ENCODE measurements around the gene INTS15.

The INTS15 gene

DNA sequence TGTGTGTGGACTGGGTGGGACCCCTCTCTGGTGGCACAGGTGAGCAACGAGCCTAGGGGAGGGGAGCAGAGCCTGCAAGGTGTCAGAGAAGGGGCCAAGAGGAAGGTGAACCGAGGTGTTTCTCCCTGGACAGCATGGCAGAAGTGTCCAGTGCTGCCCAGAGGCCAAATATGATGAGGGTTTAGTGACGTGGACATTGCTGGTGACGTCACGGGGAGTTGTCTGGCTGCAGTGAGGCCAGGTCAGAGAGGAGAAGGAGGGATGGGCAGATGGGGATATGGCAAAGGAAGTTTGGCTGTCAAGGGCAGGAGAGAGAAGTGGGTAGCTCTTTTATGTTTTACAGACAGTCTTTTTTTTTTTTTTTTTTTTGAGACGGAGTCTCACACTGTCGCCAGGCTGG is 23.0 kb downstream of the INTS15 start:
- DNase-seq (ENCODE audit: low read depth), result no peak
- H3K4me3 ChIP-seq (ENCODE audit: low read depth, low read length), result no peak overlapping the region
- TF ChIP-seq, protein P1, sequence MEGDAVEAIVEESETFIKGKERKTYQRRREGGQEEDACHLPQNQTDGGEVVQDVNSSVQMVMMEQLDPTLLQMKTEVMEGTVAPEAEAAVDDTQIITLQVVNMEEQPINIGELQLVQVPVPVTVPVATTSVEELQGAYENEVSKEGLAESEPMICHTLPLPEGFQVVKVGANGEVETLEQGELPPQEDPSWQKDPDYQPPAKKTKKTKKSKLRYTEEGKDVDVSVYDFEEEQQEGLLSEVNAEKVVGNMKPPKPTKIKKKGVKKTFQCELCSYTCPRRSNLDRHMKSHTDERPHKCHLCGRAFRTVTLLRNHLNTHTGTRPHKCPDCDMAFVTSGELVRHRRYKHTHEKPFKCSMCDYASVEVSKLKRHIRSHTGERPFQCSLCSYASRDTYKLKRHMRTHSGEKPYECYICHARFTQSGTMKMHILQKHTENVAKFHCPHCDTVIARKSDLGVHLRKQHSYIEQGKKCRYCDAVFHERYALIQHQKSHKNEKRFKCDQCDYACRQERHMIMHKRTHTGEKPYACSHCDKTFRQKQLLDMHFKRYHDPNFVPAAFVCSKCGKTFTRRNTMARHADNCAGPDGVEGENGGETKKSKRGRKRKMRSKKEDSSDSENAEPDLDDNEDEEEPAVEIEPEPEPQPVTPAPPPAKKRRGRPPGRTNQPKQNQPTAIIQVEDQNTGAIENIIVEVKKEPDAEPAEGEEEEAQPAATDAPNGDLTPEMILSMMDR (IDR thresholded peaks at IDR 0.05; ENCODE audit: control insufficient read depth, extremely low read depth, insufficient read depth), result no peak

DNA sequence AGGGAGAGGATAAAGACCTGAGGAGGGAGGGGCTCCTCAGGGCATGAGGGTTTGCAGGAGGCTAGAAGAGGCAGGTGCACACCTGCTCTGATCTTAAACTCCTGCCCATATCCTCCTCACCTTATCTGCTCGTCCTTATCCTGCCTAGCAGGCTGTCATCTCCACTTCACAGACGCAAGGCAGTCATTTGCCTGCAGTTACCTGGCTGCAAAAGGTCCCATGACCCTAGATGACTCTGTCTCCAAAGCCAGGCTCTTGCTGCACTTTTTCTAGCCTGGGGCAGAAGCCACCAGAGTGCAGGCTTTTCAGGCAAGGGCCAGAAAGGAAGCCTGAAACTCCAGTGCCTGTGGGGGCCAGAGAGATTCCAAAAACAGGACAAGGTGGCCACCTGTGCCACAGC is 23.9 kb downstream of the INTS15 start:
- no peak overlapping the region for H3K4me3 ChIP-seq (ENCODE audit: low read depth, low read length)
- TF ChIP-seq, protein P1 (IDR thresholded peaks at IDR 0.05; ENCODE audit: control insufficient read depth, extremely low read depth, insufficient read depth), result no peak
- DNase-seq (ENCODE audit: low read depth), result no peak

DNA sequence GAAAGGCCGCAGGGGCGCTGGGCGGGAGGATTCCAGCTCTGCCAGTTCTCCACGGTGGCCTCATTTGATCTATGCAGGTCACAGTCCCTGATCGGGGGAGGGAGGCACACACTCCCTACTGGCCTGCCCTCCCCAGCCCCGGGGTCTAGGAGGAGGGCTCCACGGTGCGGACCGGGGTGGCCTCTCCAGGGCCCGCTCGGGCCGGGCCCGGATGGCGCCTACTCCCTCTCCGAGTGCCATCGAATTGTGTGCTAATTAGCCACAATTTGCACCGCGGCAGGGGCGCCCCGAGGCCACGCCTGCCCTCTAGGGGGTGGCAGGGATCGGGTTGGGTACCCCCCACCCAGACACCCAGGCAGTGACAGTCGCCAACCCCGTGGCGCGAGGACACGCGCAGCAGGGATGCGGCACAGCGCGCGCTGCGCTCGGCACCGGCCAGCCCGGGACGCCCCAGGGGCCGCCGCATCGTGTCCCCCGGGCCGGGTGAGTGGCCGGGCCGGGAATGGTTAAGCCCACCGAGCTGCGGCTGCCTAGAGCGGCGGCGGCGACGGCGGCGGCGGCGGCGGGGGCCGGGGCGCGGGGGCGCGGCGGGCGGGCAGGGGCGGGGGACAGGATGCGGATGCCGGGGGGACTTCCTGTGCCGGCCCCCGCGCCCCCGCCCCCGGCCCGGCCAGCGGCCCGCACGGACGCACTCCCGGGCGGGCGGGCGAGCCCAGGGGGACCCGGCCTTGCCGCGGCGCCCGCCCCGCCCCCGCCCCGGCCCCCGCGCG is 25.3 kb downstream of the INTS15 start, which contains the start of gene ZNF853:
Gene ZNF853, plus strand, starts transcription at position 658 of the 770 bp plus-strand sequence. CDS start 565 bp downstream, outside the sequence.
- TF ChIP-seq, protein P1 (IDR thresholded peaks at IDR 0.05; ENCODE audit: control insufficient read depth, extremely low read depth, insufficient read depth), result no peak
- no peak for DNase-seq (ENCODE audit: low read depth)
- H3K4me3 ChIP-seq (ENCODE audit: low read depth, low read length), result no peak within 1 kb of the TSS

DNA sequence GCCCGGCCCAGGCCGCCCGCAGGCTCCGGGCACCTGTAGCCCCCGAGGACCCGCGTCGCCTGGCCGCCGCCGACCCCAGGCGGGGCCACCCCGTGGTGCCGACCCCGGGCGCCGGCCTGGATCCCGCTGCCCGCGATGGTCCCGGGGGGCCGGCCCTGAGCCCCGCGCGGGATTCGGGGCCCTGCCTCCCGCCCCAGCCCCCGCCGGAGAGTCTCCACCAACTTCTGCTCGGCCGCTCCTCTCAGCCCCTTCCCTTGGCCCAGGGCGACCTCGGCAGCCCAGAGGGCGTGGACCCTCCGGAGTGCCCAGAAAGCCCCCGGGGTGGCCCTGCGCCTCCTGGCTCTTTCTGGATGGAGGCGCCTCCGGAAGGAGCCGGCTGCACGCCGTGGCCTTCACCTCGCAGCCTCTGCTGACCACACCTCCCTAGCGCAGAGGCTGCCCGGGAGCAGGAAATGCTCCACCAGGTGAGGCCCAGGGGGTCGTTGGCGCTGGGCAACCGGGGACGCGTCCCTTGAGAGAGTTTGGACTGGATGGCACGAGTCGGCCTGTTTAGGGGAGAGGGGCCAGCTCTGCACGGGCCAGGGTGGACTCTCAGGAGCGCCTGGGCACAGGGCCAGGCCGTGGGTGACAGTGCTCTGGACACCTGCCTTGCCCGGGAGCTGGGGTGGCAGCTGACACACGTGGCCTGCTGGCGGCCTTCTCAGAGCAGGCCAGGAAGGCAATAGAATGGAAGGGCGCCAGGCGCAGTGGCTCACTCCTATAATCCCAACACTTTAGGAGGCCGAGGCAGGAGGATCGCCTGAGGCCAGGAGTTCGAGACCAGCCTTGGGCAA is 26.1 kb downstream of the INTS15 start:
- no peak overlapping the region for H3K4me3 ChIP-seq (ENCODE audit: low read depth, low read length)
- no peak for DNase-seq (ENCODE audit: low read depth)
- TF ChIP-seq, protein P1 (IDR thresholded peaks at IDR 0.05; ENCODE audit: control insufficient read depth, extremely low read depth, insufficient read depth), result no peak

DNA sequence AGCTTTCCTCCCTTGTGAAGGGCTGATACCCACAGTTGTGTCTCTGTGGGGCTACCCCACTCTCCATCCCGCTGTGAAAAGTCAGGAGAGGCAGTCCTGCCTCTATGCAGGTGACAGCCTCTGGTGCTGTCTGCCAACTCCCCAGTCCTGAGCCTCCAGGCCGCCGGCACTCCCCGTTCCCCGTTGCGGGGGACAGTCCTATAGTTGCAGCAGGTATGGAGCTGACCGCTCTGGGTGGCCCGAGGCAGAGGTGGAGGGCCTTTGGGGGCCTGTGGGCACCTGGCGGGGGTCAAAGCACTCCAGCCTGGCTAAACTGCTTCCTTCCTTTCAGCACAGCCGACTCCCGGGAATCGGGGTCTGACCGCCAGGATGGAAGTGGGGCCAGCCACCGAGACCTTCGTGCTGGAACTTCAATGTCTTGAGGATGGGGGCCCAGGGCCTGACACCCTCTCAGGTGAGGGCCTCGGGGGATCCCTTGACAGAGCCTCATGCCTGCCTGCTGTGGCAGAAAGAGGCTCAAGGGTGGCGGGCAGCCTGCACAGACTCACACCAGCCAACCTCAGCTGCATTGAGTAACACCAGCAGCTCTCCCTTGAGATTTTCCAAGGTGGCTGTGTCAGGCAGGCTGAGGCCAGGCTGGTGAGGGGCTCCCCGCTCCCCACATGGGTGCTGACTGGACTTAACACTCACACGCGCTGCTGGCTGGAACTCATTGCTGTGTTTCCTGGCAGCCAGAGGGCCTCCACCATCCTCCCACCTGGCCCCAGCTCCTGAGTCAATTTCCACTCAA is 27.2 kb downstream of the INTS15 start:
- TF ChIP-seq, protein P1 (IDR thresholded peaks at IDR 0.05; ENCODE audit: control insufficient read depth, extremely low read depth, insufficient read depth), result no peak
- DNase-seq (ENCODE audit: low read depth), result no peak
- no peak overlapping the region for H3K4me3 ChIP-seq (ENCODE audit: low read depth, low read length)

DNA sequence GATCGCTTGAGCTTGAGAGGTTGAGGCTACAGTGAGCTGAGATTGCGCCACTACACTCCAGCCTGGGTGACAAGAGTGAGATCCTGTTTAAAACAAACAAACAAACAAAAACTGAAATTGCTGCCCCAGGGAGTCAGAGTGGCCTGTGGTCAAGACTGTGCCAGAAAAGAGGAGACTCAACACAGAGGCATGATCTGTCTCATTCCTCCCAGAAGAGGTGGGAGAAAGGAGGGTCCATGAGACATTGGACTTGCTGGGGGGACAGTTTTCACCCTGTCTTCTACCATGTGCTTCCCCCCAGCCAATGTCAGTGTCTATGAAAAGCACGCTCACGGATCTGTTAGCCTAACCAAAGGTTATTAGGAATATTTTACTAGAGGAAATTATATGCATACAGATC is 28.8 kb downstream of the INTS15 start:
- DNase-seq (ENCODE audit: low read depth), result no peak
- H3K4me3 ChIP-seq (ENCODE audit: low read depth, low read length), result no peak overlapping the region
- TF ChIP-seq, protein P1 (IDR thresholded peaks at IDR 0.05; ENCODE audit: control insufficient read depth, extremely low read depth, insufficient read depth), result no peak
